ENCODE data around the gene HES4.

- TF ChIP-seq EZH2 (IDR thresholded peaks at IDR 0.05; ENCODE audit: low read length, missing control alignments): no peak
- TF ChIP-seq CTCF (conservative IDR thresholded peaks at IDR 0.05 in 1 of 2, IDR thresholded peaks at IDR 0.05 in 1 of 2; ENCODE audit: low read depth in 1 of 2, low read length in 2 of 2): no peak
Observed at GRCh38 chr1:963301-963651, 36.6 kb downstream of the HES4 start.

All from fibroblast of lung (primary cell).